MM.1S (cell line): Measurements from ENCODE around the gene PLN.

Source experiments
- CTCF ChIP-seq: fragments of 300-600 bp; sonication (generic); IDR thresholded peaks from 2 replicates; pipeline ENCODE4 v1.5.1; 2016; ENCODE audit warnings: antibody characterized with exemption, low read length, mixed read lengths
- EZH2phosphoT487 ChIP-seq: fragments of 300-600 bp; sonication (generic); IDR thresholded peaks from 2 replicates; pipeline ENCODE4 v1.6.1; 2018; ENCODE audit warnings: antibody characterized with exemption, low read length

GRCh38 chr6:118603372-118603771 is 55.3 kb downstream of the PLN start:
- TF ChIP-seq CTCF (no peak), EZH2phosphoT487 (no peak)
